ENCODE measurements around the gene DNAJB11. TPM values are rescaled to one million over a fixed set of nuclear protein-coding genes. Genes with fewer than 3 reads are reported as not detected.
"Not testable (repeated sequence)": the region's sequence is repeated elsewhere in the genome, so short reads cannot be mapped to it uniquely, and the experiment has no call there.

Gene DNAJB11
- total RNA-seq, 4 donors from 2014 or later: 22.9 to 42.1 (median 25.0) TPM

- no peak overlapping the region for H3K4me3 ChIP-seq
- intact Hi-C loops (cut with DNase I): no loop called here
- no peaks in the 10 kb centered on the region for H3K27me3 ChIP-seq
- DNase-seq (ENCODE audit: extremely low spot score): no peak
- H3K27ac ChIP-seq (replicated peaks in 1 of 4): no peak overlapping the region
- 88% methylated on average over 3 of the region's 3 CpGs for WGBS
- H3K36me3 ChIP-seq: peaks cover 53 to 100% (median 88%) of the 10 kb centered on the region in 4 donors
- no peak for TF ChIP-seq POLR2A (IDR thresholded peaks at IDR 0.05; ENCODE audit: low read depth)
- TF ChIP-seq POLR2AphosphoS5 (IDR thresholded peaks at IDR 0.05): no peak
- H3K9me3 ChIP-seq: no peaks in the 10 kb centered on the region
- H3K4me1 ChIP-seq: no peaks in the 10 kb centered on the region
These were observed 10.3 kb downstream of the DNAJB11 start for GRCh38 chr3:186580785-186581184.

GRCh38 chr3:186582541-186582940 lies 12.0 kb downstream of the DNAJB11 start:
- Histone ChIP-seq H3K4me3 (no peak overlapping the region), H3K9me3 (no peaks in the 10 kb centered on the region), H3K36me3 (peaks cover 40 to 91% (median 77%) of the 10 kb centered on the region in 4 donors), H3K4me1 (no peaks in the 10 kb centered on the region), H3K27me3 (no peaks in the 10 kb centered on the region), H3K27ac (replicated peaks in 1 of 4) (no peak overlapping the region)
- intact Hi-C loops (cut with DNase I): no loop called here
- 93% methylated on average over 6 of the region's 6 CpGs for WGBS
- no peak for DNase-seq (ENCODE audit: extremely low spot score)
- no peak for TF ChIP-seq POLR2AphosphoS5 (IDR thresholded peaks at IDR 0.05)
- no peak for TF ChIP-seq POLR2A (IDR thresholded peaks at IDR 0.05; ENCODE audit: low read depth)
- TF ChIP-seq CTCF (IDR thresholded peaks at IDR 0.05): no peak
- no peak for TF ChIP-seq EP300 (IDR thresholded peaks at IDR 0.05)

- no peak for DNase-seq (ENCODE audit: extremely low spot score)
- no peak for TF ChIP-seq EP300 (IDR thresholded peaks at IDR 0.05)
- TF ChIP-seq CTCF (IDR thresholded peaks at IDR 0.05): no peak
- no peak for TF ChIP-seq POLR2A (IDR thresholded peaks at IDR 0.05; ENCODE audit: low read depth)
- TF ChIP-seq POLR2AphosphoS5 (IDR thresholded peaks at IDR 0.05): no peak
- no peak overlapping the region for H3K27ac ChIP-seq (replicated peaks in 1 of 4)
- intact Hi-C loops (cut with DNase I): no loop called here
- H3K4me1 ChIP-seq: no peaks in the 10 kb centered on the region
- H3K36me3 ChIP-seq: peaks cover 40 to 78% (median 68%) of the 10 kb centered on the region in 4 donors
- H3K27me3 ChIP-seq: no peaks in the 10 kb centered on the region
- 60% methylated on average over 5 of the region's 5 CpGs for WGBS
- H3K9me3 ChIP-seq: no peaks in the 10 kb centered on the region
- no peak overlapping the region for H3K4me3 ChIP-seq
These were observed 13.3 kb downstream of the DNAJB11 start for GRCh38 chr3:186583831-186584230.

GRCh38 chr3:186586245-186586644 lies 15.7 kb downstream of the DNAJB11 start:
- intact Hi-C loops (cut with DNase I); H3K4me3 ChIP-seq; H3K9me3 ChIP-seq; DNase-seq (ENCODE audit: extremely low spot score); H3K27me3 ChIP-seq; H3K27ac ChIP-seq (replicated peaks in 1 of 4); H3K4me1 ChIP-seq: not testable (repeated sequence)
- peaks cover 34 to 54% (median 49%) of the 10 kb centered on the region in 4 donors for H3K36me3 ChIP-seq
- 81% methylated on average over 9 of the region's 9 CpGs for WGBS

GRCh38 chr3:186587183-186587582 lies 16.7 kb downstream of the DNAJB11 start:
- H3K27ac ChIP-seq (replicated peaks in 1 of 4): no peak overlapping the region
- H3K4me1 ChIP-seq: no peaks in the 10 kb centered on the region
- intact Hi-C loops (cut with DNase I): no loop called here
- H3K4me3 ChIP-seq: no peak overlapping the region
- H3K36me3 ChIP-seq: peaks cover 24 to 44% (median 41%) of the 10 kb centered on the region in 4 donors
- H3K9me3 ChIP-seq: no peaks in the 10 kb centered on the region
- no peak for TF ChIP-seq POLR2AphosphoS5 (IDR thresholded peaks at IDR 0.05)
- TF ChIP-seq POLR2A (IDR thresholded peaks at IDR 0.05; ENCODE audit: low read depth): no peak
- no peak for TF ChIP-seq EP300 (IDR thresholded peaks at IDR 0.05)
- no peak for TF ChIP-seq CTCF (IDR thresholded peaks at IDR 0.05)
- DNase-seq (ENCODE audit: extremely low spot score): no peak
- no peaks in the 10 kb centered on the region for H3K27me3 ChIP-seq

GRCh38 chr3:186588632-186589031 lies 18.1 kb downstream of the DNAJB11 start:
- intact Hi-C loops (cut with DNase I): no loop called here
- DNase-seq (ENCODE audit: extremely low spot score): no peak
- Histone ChIP-seq H3K27ac (replicated peaks in 1 of 4) (no peak overlapping the region), H3K9me3 (no peaks in the 10 kb centered on the region), H3K4me3 (no peak overlapping the region), H3K4me1 (no peaks in the 10 kb centered on the region), H3K27me3 (no peaks in the 10 kb centered on the region), H3K36me3 (peaks cover 12 to 30% (median 27%) of the 10 kb centered on the region in 4 donors)
- WGBS: 69% methylated on average over 2 of the region's 2 CpGs
- TF ChIP-seq POLR2A (IDR thresholded peaks at IDR 0.05; ENCODE audit: low read depth) (no peak), POLR2AphosphoS5 (IDR thresholded peaks at IDR 0.05) (no peak), CTCF (IDR thresholded peaks at IDR 0.05) (no peak), EP300 (IDR thresholded peaks at IDR 0.05) (no peak)

Measured in esophagus muscularis mucosa (tissue), 4 donors.